Right forelimb (tissue), 1 donor: ENCODE measurements around the gene SCN2B.

Experiments used
- DNase-seq: peaks from one replicate; pipeline ENCODE4 v3.0.0-alpha.2; 2018

Gene SCN2B, protein sequence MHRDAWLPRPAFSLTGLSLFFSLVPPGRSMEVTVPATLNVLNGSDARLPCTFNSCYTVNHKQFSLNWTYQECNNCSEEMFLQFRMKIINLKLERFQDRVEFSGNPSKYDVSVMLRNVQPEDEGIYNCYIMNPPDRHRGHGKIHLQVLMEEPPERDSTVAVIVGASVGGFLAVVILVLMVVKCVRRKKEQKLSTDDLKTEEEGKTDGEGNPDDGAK

GRCh38 chr11:118175993-118176777, at the start of gene SCN2B:
SCN2B (minus strand) TSS chr11:118176639; CDS start chr11:118176431, 208 bp downstream.
- no peak for DNase-seq

DNA sequence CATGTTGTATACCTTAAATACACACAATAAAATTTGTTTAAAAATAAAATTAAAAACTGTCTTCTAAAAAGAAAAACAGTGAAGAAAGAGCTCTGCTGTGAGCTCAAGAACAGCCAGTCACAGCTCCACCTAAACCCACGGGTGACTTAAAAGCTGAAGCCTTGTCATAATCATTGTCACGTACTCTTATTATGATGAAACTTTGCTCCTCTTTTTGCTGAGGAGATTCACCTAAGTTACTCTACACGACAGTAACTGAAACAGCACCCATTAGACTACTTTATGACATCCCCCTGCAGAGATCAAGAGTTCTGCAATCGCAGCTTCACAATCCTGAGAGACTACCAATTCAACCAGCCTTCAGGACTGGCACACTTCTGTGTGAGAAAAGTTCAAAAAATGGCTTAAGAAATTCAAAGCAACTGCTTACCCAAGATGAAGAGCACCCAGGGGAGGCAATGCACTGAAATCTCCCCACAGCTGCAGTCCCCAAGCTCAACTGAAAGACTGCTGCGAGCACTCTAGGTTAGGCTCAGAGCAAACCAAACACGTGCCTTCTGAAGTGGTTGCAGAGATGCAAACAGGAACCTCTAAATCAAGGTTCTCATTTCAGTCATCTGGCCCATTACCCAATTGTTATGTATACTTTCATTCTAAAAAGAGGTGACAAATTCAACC, 48.2 kb upstream of the SCN2B start, which contains the start of gene JAML:
JAML (minus strand) TSS at position 501 of the 678 bp plus-strand sequence. CDS start 10,145 bp downstream, outside the sequence.
- DNase-seq: no peak

DNA sequence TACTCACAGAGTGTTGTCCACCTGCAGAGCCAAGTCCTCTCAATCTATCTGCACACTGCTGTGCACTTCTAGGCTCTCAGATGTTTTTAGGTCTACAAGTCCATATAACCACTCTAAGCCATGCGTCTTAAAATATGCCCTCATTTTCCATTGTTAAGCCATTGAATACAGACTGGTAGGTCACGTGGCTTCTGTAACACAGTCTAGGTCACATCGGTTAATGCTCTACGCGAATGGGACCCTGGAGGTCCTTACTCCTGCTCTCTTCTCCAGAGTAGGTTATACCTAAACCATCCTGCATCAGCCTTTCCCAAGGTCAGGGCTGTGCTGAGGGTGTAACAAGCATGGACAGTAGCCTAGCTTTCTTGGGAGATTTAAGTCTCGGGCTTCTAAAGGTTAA, 47.6 kb upstream of the SCN2B start:
- DNase-seq: no peak

DNA sequence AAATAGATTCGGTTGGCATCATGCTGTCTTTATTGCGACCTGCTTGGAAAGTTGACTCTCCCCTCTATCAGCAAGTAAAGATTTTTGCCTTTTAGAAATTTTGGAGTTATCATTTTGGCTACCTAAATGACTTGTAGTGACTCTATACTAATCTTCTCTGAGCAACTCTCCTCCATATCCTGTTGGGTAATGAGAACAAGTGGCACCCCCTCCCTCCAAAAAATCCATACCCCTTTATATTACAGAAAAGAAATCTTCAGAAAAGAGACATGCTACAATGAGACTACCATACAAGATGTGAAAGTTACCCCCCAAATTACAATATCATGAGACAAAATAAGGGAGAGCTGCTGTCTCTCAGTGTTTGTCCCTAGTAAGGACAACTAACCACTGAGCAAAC, 47.1 kb upstream of the SCN2B start:
- no peak for DNase-seq

GRCh38 chr11:118222437-118222836, 46.0 kb upstream of the SCN2B start:
- no peak for DNase-seq

- DNase-seq: no peak
Measured at GRCh38 chr11:118221419-118221818, 45.0 kb upstream of the SCN2B start.

DNA sequence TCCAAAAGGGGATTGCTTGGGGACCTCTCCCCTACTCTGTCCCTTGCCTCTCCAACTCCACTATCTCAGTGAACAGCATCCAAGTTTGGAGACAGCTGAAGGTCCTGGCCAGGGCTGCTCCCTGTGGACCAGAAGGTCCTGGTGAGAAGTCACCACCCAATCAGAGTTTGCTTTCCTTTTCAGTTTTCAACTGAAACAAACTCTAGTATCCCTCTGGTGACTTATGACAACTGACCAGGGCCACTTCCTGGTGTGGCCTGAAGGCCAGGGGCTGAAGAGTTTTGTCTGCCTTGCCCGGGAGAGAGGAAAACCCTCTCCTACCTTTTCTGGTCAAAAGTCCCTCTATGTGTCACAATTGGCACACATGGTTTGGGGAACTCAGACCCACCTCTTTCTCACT, 43.3 kb upstream of the SCN2B start:
- DNase-seq: no peak

- DNase-seq: no peak
Measured at GRCh38 chr11:118219244-118219643, 42.8 kb upstream of the SCN2B start.

- DNase-seq: no peak
Measured at GRCh38 chr11:118217575-118217974, 41.1 kb upstream of the SCN2B start.

GRCh38 chr11:118216621-118217481, 40.4 kb upstream of the SCN2B start:
- DNase-seq: no peak

DNA sequence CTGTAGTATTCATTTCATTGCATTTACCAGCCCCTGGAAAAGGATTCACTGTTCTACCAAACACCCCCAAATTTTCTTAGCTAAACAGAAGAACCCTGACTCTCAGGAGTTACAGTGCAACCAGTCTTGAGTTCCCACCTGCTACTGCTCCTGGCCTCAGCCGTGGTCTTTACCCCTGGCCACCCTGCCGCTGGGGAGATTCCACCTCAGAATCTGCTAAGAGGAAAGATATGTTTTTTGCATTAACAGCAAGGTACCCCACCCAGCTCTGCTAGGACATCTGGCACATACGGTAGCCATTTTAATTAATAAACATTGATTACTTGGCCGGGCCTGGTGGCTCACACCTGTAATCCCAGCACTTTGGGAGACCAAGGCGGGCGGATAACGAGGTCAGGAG, 39.3 kb upstream of the SCN2B start:
- DNase-seq: no peak

DNA sequence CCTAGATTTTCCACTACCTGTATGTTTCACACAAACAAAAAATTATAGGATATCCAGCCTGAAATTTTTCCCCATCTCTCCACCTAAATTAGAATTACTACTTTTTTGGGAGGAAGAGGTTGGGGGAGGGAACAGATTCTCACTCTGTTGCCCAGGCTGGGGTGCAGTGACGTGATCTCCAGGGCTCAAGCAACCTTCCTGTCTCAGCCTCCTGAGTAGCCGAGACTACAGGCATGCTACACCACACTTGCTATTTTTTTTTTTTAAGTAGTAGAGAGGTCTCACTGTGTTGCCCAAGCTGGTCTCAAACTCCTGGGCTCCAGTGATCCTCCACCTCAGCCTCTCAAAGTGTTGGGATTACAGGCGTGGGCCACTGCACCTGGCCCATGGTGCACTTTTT, 38.8 kb upstream of the SCN2B start:
- no peak for DNase-seq

GRCh38 chr11:118214210-118214914, 37.9 kb upstream of the SCN2B start:
- DNase-seq: no peak

DNA sequence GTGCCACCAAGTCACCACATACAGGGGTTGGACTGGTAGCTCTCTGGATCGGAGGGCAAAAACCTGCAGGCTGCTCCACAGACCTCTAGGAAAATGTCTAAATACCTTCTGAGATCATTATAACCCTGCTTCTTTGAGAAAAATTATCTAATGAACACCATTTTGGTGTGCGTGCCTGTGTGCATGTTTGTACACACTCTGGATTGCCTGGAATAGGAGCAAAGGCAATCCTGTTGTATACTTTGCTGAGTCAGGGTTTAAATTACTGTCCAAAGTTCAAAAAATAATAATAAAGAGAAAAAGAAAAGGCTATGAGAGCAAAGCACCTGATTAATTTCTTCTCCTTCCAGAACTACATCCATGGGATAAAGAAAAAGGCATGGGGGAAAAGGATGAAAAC, 37.3 kb upstream of the SCN2B start:
- DNase-seq: no peak

GRCh38 chr11:118213201-118213600, 36.8 kb upstream of the SCN2B start:
- DNase-seq: no peak

GRCh38 chr11:118212781-118213191, 36.3 kb upstream of the SCN2B start:
- DNase-seq: no peak

DNA sequence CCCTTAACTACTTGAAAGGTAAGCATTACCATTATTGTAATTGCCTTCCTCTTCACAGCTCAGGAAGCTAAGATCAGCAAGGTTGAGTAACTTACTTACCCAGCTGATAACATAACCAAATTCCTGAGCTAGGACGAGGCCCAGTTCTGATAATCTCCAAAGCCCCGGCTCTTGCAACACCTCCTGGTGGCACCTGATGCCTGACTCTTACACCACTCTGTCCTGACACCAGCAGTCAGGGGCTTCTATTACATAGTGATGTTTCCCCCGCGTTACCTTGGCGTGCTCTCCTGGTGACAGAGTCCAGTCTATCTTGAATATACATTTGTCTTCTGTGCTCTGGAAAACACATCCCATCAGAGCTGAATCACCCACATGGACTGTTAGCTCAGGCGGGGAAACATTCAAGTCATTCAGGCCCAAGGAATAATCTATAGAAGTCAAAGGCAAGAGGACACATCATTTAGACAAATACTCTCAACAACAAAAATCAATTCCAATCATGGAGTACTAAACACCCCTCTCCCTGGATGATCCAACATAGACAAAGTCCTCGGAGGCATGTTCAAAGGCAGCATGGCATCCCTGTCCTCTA, 35.8 kb upstream of the SCN2B start:
- no peak for DNase-seq

- no peak for DNase-seq
Measured at GRCh38 chr11:118211006-118211405, 34.6 kb upstream of the SCN2B start.

- no peak for DNase-seq
Measured at GRCh38 chr11:118210323-118210722, 33.9 kb upstream of the SCN2B start.

GRCh38 chr11:118209033-118209432, 32.6 kb upstream of the SCN2B start:
- DNase-seq: no peak

DNA sequence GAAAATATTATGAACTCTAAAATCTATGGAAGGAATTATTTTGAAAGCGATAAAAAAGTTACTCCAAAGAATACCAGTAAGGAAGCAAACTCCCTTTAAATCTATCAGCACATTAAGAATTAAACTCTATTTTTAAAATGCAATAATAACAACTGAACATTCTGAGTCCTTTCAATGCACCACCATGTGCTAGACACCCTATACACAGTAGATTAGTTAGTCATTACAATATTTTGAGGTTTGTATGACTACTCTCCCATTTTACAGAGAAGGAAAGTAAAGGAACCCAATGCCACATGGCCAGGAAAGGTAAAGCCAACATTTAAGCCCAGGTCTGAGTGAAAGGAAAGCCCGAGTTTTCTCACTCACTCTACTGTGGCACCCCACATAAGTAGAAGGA, 30.6 kb upstream of the SCN2B start:
- no peak for DNase-seq
